Activated naive CD8-positive, alpha-beta T cell treated with anti-CD3 and anti-CD28 coated beads, Interleukin-2, amount 10 ng/mL, durations not matched to agents 7 days and 5 days (primary cell): ENCODE measurements around the gene RTEL1. TPM values are rescaled to one million over a fixed set of nuclear protein-coding genes. Genes with fewer than 3 reads are reported as not detected.
A peak's percentile ranks its signal among the peaks of the same experiment; 100 is the strongest.

Experiments used
- ATAC-seq: fragments of 150-1000 bp; cut with Tn5 transposase; one replicate; pipeline ENCODE4 v1.10.0; 2021; ENCODE audit warnings: low read depth, moderate library complexity
- POLR2A ChIA-PET: fragments of 350-600 bp; sonication (Branson Sonifier 250); formaldehyde crosslinking; loops from one replicate; lab custom pipeline; 2021; ENCODE audit warnings: antibody characterized with exemption; lab: Charles Lee
- DNase-seq: peaks from one replicate; pipeline ENCODE4 v3.0.0; 2021
- H3K27ac Mint-ChIP-seq: one replicate; pipeline ENCODE4 v1.8.0; 2022; ENCODE audit warnings: mild to moderate bottlenecking, mixed read lengths
- H3K27me3 Mint-ChIP-seq: one replicate; pipeline ENCODE4 v1.8.0; 2022; ENCODE audit warnings: mild to moderate bottlenecking, moderate library complexity, mixed read lengths
- H3K36me3 Mint-ChIP-seq: one replicate; pipeline ENCODE4 v1.8.0; 2021; ENCODE audit warnings: mild to moderate bottlenecking, mixed read lengths
- H3K4me1 Mint-ChIP-seq: one replicate; pipeline ENCODE4 v1.8.0; 2021; ENCODE audit warnings: mixed read lengths
- H3K4me3 Mint-ChIP-seq: one replicate; pipeline ENCODE4 v1.8.0; 2022; ENCODE audit warnings: mild to moderate bottlenecking, moderate library complexity, mixed read lengths
- H3K9me3 Mint-ChIP-seq: one replicate; pipeline ENCODE4 v1.8.0; 2021; ENCODE audit warnings: mixed read lengths
- total RNA-seq, 2 experiments: library from RNA; stranded (reverse); gene quantifications; one replicate each; pipeline ENCODE4 v1.2.3, GENCODE V29; 2021

The RTEL1 gene
- total RNA-seq, 2 experiments from 2014 or later, result 41.3 to 41.5 TPM

- peaks cover 8% of the 10 kb centered on the region for H3K4me1 Mint-ChIP-seq
- no peaks in the 10 kb centered on the region for H3K9me3 Mint-ChIP-seq
- ATAC-seq (no peak), DNase-seq (no peak)
- no peak overlapping the region for H3K4me3 Mint-ChIP-seq
- peaks cover 5% of the 10 kb centered on the region for H3K36me3 Mint-ChIP-seq
- POLR2A ChIA-PET, result no interaction called here
- no peak overlapping the region for H3K27ac Mint-ChIP-seq
- no peaks in the 10 kb centered on the region for H3K27me3 Mint-ChIP-seq
Measured at GRCh38 chr20:63701051-63701328, 42.9 kb downstream of the RTEL1 start.

GRCh38 chr20:63701329-63702035 is 43.4 kb downstream of the RTEL1 start:
- Mint-ChIP-seq H3K27ac (no peak overlapping the region), H3K36me3 (peaks cover 3% of the 10 kb centered on the region), H3K4me3 (no peak overlapping the region), H3K27me3 (no peaks in the 10 kb centered on the region), H3K4me1 (peaks cover 8% of the 10 kb centered on the region), H3K9me3 (no peaks in the 10 kb centered on the region)
- ATAC-seq (no peak), DNase-seq (peak; percentile 35)
- POLR2A ChIA-PET, result interaction anchor here (0.7 kb wide), 1 partner anchor 180 kb away, joined by 3 read pairs; no protein-coding TSS in a partner anchor

GRCh38 chr20:63702036-63702665 is 44.0 kb downstream of the RTEL1 start:
- ATAC-seq (no peak), DNase-seq (no peak)
- peaks cover 8% of the 10 kb centered on the region for H3K36me3 Mint-ChIP-seq
- no peaks in the 10 kb centered on the region for H3K27me3 Mint-ChIP-seq
- H3K4me1 Mint-ChIP-seq, result peaks cover 12% of the 10 kb centered on the region
- POLR2A ChIA-PET, result interaction anchor here (0.7 kb wide), 1 partner anchor 181 kb away, joined by 3 read pairs; no protein-coding TSS in a partner anchor
- no peaks in the 10 kb centered on the region for H3K9me3 Mint-ChIP-seq
- H3K27ac Mint-ChIP-seq, result peak overlapping the region; percentile 16
- H3K4me3 Mint-ChIP-seq, result no peak overlapping the region

- Mint-ChIP-seq H3K9me3 (no peaks in the 10 kb centered on the region), H3K4me3 (no peak overlapping the region), H3K36me3 (peaks cover 8% of the 10 kb centered on the region), H3K4me1 (peaks cover 12% of the 10 kb centered on the region), H3K27ac (peak overlapping the region; percentile 16), H3K27me3 (no peaks in the 10 kb centered on the region)
- no peak for DNase-seq
- POLR2A ChIA-PET, result interaction anchor here (1.2 kb wide), 2 partner anchors 35 to 45 kb away, joined by 3 to 4 read pairs; partner anchors contain the start of gene RTEL1
- ATAC-seq, result no peak
Measured at GRCh38 chr20:63702751-63703470, 44.8 kb downstream of the RTEL1 start.

GRCh38 chr20:63703471-63703975 is 45.4 kb downstream of the RTEL1 start:
- no peak overlapping the region for H3K4me3 Mint-ChIP-seq
- no peaks in the 10 kb centered on the region for H3K9me3 Mint-ChIP-seq
- H3K27ac Mint-ChIP-seq, result no peak overlapping the region

GRCh38 chr20:63703976-63704748 is 46.0 kb downstream of the RTEL1 start:
- no peaks in the 10 kb centered on the region for H3K27me3 Mint-ChIP-seq
- H3K9me3 Mint-ChIP-seq, result no peaks in the 10 kb centered on the region
- peaks cover 13% of the 10 kb centered on the region for H3K36me3 Mint-ChIP-seq
- POLR2A ChIA-PET, result interaction anchor here (1.2 to 1.4 kb wide), 3 partner anchors 33 to 77 kb away, joined by 3 to 4 read pairs (median 4); partner anchors contain the start of gene RTEL1
- H3K27ac Mint-ChIP-seq, result no peak overlapping the region
- no peak overlapping the region for H3K4me3 Mint-ChIP-seq
- H3K4me1 Mint-ChIP-seq, result peaks cover 18% of the 10 kb centered on the region
- no peak for ATAC-seq
- DNase-seq, result no peak

More at GRCh38 chr20:63703471-63703975, 45.4 kb downstream of the RTEL1 start:
- H3K36me3 Mint-ChIP-seq, result peaks cover 9% of the 10 kb centered on the region
- no peaks in the 10 kb centered on the region for H3K27me3 Mint-ChIP-seq
- ATAC-seq (no peak), DNase-seq (no peak)
- H3K4me1 Mint-ChIP-seq, result peaks cover 13% of the 10 kb centered on the region
- POLR2A ChIA-PET, result interaction anchor here (1.2 kb wide), 2 partner anchors 34 to 45 kb away, joined by 3 to 4 read pairs; partner anchors contain the start of gene RTEL1

- DNase-seq (no peak), ATAC-seq (no peak)
- Mint-ChIP-seq H3K9me3 (no peaks in the 10 kb centered on the region), H3K4me3 (no peak overlapping the region), H3K27me3 (no peaks in the 10 kb centered on the region), H3K4me1 (peaks cover 22% of the 10 kb centered on the region), H3K36me3 (peaks cover 13% of the 10 kb centered on the region), H3K27ac (no peak overlapping the region)
- POLR2A ChIA-PET, result interaction anchor here (1.4 kb wide), 1 partner anchor 77 kb away, joined by 4 read pairs; no protein-coding TSS in a partner anchor
Measured at GRCh38 chr20:63704749-63705117, 46.6 kb downstream of the RTEL1 start.

- Mint-ChIP-seq H3K27me3 (no peaks in the 10 kb centered on the region), H3K9me3 (no peaks in the 10 kb centered on the region), H3K4me1 (peaks cover 26% of the 10 kb centered on the region), H3K4me3 (no peak overlapping the region), H3K27ac (no peak overlapping the region), H3K36me3 (peaks cover 17% of the 10 kb centered on the region)
- DNase-seq, result no peak
- no peak for ATAC-seq
- POLR2A ChIA-PET, result interaction anchor here (1.4 to 5.9 kb wide), 4 partner anchors 31 to 78 kb away, joined by 3 to 98 read pairs (median 12); partner anchors contain the start of genes LIME1 and SLC2A4RG
Measured at GRCh38 chr20:63705232-63706026, 47.3 kb downstream of the RTEL1 start.

- POLR2A ChIA-PET, result interaction anchor here (1.5 to 5.9 kb wide), 6 partner anchors 16 to 169 kb away, joined by 3 to 98 read pairs (median 16); partner anchors contain the start of genes LIME1, PTK6, SLC2A4RG and TPD52L2
- DNase-seq, result no peak
- H3K4me1 Mint-ChIP-seq, result peaks cover 34% of the 10 kb centered on the region
Measured at GRCh38 chr20:63706027-63706695, 48.0 kb downstream of the RTEL1 start.

GRCh38 chr20:63706852-63707557 is 48.9 kb downstream of the RTEL1 start:
- H3K4me3 Mint-ChIP-seq, result peak overlapping the region; percentile 88
- H3K4me1 Mint-ChIP-seq, result peaks cover 36% of the 10 kb centered on the region
- H3K36me3 Mint-ChIP-seq, result peaks cover 31% of the 10 kb centered on the region

More at GRCh38 chr20:63706027-63706695, 48.0 kb downstream of the RTEL1 start:
- H3K27ac Mint-ChIP-seq, result peak overlapping the region; percentile 78
- ATAC-seq, result no peak
- H3K36me3 Mint-ChIP-seq, result peaks cover 24% of the 10 kb centered on the region
- no peaks in the 10 kb centered on the region for H3K9me3 Mint-ChIP-seq
- no peaks in the 10 kb centered on the region for H3K27me3 Mint-ChIP-seq
- H3K4me3 Mint-ChIP-seq, result peak overlapping the region; percentile 88

More at GRCh38 chr20:63706852-63707557, 48.9 kb downstream of the RTEL1 start:
- no peaks in the 10 kb centered on the region for H3K9me3 Mint-ChIP-seq
- peak; percentile 56 for ATAC-seq
- peak overlapping the region; percentile 78 for H3K27ac Mint-ChIP-seq
- peak; percentile 77 for DNase-seq
- POLR2A ChIA-PET, result interaction anchor here (1.0 to 5.9 kb wide), 17 partner anchors 9 to 186 kb away, joined by 3 to 98 read pairs (median 8); partner anchors contain the start of genes LIME1, PPDPF, PTK6 and RTEL1
- H3K27me3 Mint-ChIP-seq, result no peaks in the 10 kb centered on the region
